ENCODE measurements around the gene NPAS3. TPM values are rescaled to one million over a fixed set of nuclear protein-coding genes. Genes with fewer than 3 reads are reported as not detected.

The NPAS3 gene
- total and polyA plus RNA-seq, 4 donors: 0.07 to 0.09 (median 0.08) TPM; not detected in 1

DNA sequence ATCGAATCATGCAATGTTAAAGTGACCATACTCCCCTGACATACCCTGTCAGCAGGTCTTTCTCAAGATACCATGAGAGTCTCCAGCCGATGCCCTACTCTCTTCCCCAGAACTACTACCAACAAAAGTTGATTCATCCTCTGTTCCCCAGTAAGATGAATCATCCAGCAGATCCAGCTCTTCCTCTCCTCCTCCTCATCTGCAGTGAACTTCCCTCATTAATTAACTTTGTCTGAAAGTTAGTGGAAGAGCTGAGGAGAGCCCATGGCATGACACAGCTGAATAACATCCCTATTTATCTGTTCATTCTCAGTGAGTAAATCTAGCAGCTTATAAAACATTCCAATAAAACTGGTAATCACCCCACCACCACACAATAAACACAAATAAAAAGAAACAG, 798.8 kb downstream of the NPAS3 start:
- WGBS: 84% methylated on average over 2 of the region's 2 CpGs
- no peak for DNase-seq (ENCODE audit: low spot score)
- Histone ChIP-seq H3K36me3 (ENCODE audit: control insufficient read depth in 4 of 4, insufficient read depth in 3 of 4, low read depth in 1 of 4, low read length in 3 of 4) (no peaks in the 10 kb centered on the region), H3K9ac (ENCODE audit: low read depth in 1 of 2, low read length in 2 of 2) (no peak overlapping the region), H3K27ac (ENCODE audit: low read depth in 1 of 2, low read length in 2 of 2) (no peak overlapping the region), H3K4me3 (ENCODE audit: low read depth in 1 of 3, low read length in 3 of 3) (no peak overlapping the region), H3K27me3 (ENCODE audit: control insufficient read depth in 4 of 4, insufficient read depth in 4 of 4, low read length in 3 of 4) (peaks cover 0 to 7% (median 1%) of the 10 kb centered on the region in 4 donors), H3K9me3 (ENCODE audit: control insufficient read depth in 4 of 4, low read length in 3 of 4) (no peaks in the 10 kb centered on the region), H3K4me1 (ENCODE audit: control insufficient read depth in 4 of 4, insufficient read depth in 4 of 4, low read length in 3 of 4) (no peaks in the 10 kb centered on the region)
- TF ChIP-seq, protein P1, sequence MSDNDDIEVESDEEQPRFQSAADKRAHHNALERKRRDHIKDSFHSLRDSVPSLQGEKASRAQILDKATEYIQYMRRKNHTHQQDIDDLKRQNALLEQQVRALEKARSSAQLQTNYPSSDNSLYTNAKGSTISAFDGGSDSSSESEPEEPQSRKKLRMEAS (IDR thresholded peaks at IDR 0.05): no peak
- no peak for TF ChIP-seq SP1 (IDR thresholded peaks at IDR 0.05)
- TF ChIP-seq NR2F2 (IDR thresholded peaks at IDR 0.05): no peak
- no peak for TF ChIP-seq RXRA (IDR thresholded peaks at IDR 0.05)
- TF ChIP-seq YY1 (IDR thresholded peaks at IDR 0.05): no peak
- TF ChIP-seq, protein P2, sequence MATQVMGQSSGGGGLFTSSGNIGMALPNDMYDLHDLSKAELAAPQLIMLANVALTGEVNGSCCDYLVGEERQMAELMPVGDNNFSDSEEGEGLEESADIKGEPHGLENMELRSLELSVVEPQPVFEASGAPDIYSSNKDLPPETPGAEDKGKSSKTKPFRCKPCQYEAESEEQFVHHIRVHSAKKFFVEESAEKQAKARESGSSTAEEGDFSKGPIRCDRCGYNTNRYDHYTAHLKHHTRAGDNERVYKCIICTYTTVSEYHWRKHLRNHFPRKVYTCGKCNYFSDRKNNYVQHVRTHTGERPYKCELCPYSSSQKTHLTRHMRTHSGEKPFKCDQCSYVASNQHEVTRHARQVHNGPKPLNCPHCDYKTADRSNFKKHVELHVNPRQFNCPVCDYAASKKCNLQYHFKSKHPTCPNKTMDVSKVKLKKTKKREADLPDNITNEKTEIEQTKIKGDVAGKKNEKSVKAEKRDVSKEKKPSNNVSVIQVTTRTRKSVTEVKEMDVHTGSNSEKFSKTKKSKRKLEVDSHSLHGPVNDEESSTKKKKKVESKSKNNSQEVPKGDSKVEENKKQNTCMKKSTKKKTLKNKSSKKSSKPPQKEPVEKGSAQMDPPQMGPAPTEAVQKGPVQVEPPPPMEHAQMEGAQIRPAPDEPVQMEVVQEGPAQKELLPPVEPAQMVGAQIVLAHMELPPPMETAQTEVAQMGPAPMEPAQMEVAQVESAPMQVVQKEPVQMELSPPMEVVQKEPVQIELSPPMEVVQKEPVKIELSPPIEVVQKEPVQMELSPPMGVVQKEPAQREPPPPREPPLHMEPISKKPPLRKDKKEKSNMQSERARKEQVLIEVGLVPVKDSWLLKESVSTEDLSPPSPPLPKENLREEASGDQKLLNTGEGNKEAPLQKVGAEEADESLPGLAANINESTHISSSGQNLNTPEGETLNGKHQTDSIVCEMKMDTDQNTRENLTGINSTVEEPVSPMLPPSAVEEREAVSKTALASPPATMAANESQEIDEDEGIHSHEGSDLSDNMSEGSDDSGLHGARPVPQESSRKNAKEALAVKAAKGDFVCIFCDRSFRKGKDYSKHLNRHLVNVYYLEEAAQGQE (IDR thresholded peaks at IDR 0.05): no peak
- no peak for TF ChIP-seq FOXA2 (IDR thresholded peaks at IDR 0.05)

DNA sequence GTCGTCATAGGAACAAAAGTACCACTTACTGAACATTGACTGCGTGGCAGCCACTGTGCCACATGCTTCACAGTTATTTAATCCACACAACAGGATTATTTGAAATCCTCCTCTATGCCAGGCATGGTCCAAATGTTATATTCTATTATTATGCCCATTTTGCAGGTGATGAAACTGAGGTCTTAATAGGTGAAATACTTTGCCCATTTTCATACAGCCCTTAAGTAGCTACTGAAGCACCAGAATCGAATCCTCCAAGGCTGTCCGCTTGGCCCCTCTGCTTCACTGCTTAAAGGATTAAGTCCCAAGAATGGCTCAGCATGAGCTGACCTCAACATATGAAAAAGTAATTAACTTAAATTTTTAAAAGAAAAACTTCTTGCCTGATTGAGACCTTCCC, 799.4 kb downstream of the NPAS3 start:
- no peak for DNase-seq (ENCODE audit: low spot score)
- Histone ChIP-seq H3K27ac (ENCODE audit: low read depth in 1 of 2, low read length in 2 of 2) (no peak overlapping the region), H3K36me3 (ENCODE audit: control insufficient read depth in 4 of 4, insufficient read depth in 3 of 4, low read depth in 1 of 4, low read length in 3 of 4) (no peaks in the 10 kb centered on the region), H3K9ac (ENCODE audit: low read depth in 1 of 2, low read length in 2 of 2) (no peak overlapping the region), H3K9me3 (ENCODE audit: control insufficient read depth in 4 of 4, low read length in 3 of 4) (peaks cover 0 to 2% (median 0%) of the 10 kb centered on the region in 4 donors), H3K27me3 (ENCODE audit: control insufficient read depth in 4 of 4, insufficient read depth in 4 of 4, low read length in 3 of 4) (peaks cover 0 to 6% (median 1%) of the 10 kb centered on the region in 4 donors), H3K4me1 (ENCODE audit: control insufficient read depth in 4 of 4, insufficient read depth in 4 of 4, low read length in 3 of 4) (no peaks in the 10 kb centered on the region), H3K4me3 (ENCODE audit: low read depth in 1 of 3, low read length in 3 of 3) (no peak overlapping the region)
- TF ChIP-seq RAD21 (IDR thresholded peaks at IDR 0.05) (no peak), HNF4G (IDR thresholded peaks at IDR 0.05) (no peak), TAF1 (conservative IDR thresholded peaks at IDR 0.05) (no peak), HNF4A (conservative IDR thresholded peaks at IDR 0.05) (no peak), SP1 (IDR thresholded peaks at IDR 0.05) (no peak)
- TF ChIP-seq, protein P3, sequence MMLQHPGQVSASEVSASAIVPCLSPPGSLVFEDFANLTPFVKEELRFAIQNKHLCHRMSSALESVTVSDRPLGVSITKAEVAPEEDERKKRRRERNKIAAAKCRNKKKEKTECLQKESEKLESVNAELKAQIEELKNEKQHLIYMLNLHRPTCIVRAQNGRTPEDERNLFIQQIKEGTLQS (IDR thresholded peaks at IDR 0.05): no peak
- TF ChIP-seq, protein P2 (IDR thresholded peaks at IDR 0.05): no peak
- TF ChIP-seq, protein P4, sequence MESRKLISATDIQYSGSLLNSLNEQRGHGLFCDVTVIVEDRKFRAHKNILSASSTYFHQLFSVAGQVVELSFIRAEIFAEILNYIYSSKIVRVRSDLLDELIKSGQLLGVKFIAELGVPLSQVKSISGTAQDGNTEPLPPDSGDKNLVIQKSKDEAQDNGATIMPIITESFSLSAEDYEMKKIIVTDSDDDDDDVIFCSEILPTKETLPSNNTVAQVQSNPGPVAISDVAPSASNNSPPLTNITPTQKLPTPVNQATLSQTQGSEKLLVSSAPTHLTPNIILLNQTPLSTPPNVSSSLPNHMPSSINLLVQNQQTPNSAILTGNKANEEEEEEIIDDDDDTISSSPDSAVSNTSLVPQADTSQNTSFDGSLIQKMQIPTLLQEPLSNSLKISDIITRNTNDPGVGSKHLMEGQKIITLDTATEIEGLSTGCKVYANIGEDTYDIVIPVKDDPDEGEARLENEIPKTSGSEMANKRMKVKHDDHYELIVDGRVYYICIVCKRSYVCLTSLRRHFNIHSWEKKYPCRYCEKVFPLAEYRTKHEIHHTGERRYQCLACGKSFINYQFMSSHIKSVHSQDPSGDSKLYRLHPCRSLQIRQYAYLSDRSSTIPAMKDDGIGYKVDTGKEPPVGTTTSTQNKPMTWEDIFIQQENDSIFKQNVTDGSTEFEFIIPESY (IDR thresholded peaks at IDR 0.05): no peak
- WGBS: 85% methylated on average over 4 of the region's 4 CpGs

Measured in liver (tissue), 9 donors.